T-helper 9 cell (primary cell): Measurements from ENCODE around the gene RGL2.
"Not testable (repeated sequence)": the region's sequence is repeated elsewhere in the genome, so short reads cannot be mapped to it uniquely, and the experiment has no call there.

Experiments used
- DNase-seq: peaks from one replicate; pipeline ENCODE4 v3.0.0-alpha.2; 2020
- total RNA-seq, 2 donors: gene quantifications; one replicate each; lab custom pipeline; 2026; lab: John Stamatoyannopoulos, UW

The RGL2 gene
- 57.4 to 62.9 reads per million in 2 donors for total RNA-seq

- peak; percentile 55 for DNase-seq
Observed at GRCh38 chr6:33298773-33299236, at the start of gene RGL2. Gene RGL2 (minus strand): TSS chr6:33298942. CDS start chr6:33298610, 332 bp downstream.

- DNase-seq = no peak
Observed at GRCh38 chr6:33347816-33348215, 49.1 kb upstream of the RGL2 start.

- DNase-seq = not testable (repeated sequence)
Observed at GRCh38 chr6:33346972-33347371, 48.2 kb upstream of the RGL2 start.

GRCh38 chr6:33344701-33345697 lies 46.3 kb upstream of the RGL2 start:
- DNase-seq = peak; percentile 53

GRCh38 chr6:33343953-33344611 lies 45.3 kb upstream of the RGL2 start:
- peak; percentile 50 for DNase-seq

- not testable (repeated sequence) for DNase-seq
Observed at GRCh38 chr6:33343606-33343952, 44.8 kb upstream of the RGL2 start.

GRCh38 chr6:33339193-33339592 lies 40.5 kb upstream of the RGL2 start:
- no peak for DNase-seq

- no peak for DNase-seq
Observed at GRCh38 chr6:33336495-33336894, 37.8 kb upstream of the RGL2 start.

GRCh38 chr6:33335916-33336315 lies 37.2 kb upstream of the RGL2 start:
- DNase-seq = no peak

GRCh38 chr6:33333666-33334065 lies 34.9 kb upstream of the RGL2 start:
- DNase-seq = no peak

- no peak for DNase-seq
Observed at GRCh38 chr6:33330736-33331135, 32.0 kb upstream of the RGL2 start.

GRCh38 chr6:33329058-33329457 lies 30.3 kb upstream of the RGL2 start:
- no peak for DNase-seq

- DNase-seq = no peak
Observed at GRCh38 chr6:33324125-33324524, 25.4 kb upstream of the RGL2 start.

- no peak for DNase-seq
Observed at GRCh38 chr6:33323623-33323948, 24.8 kb upstream of the RGL2 start.

- no peak for DNase-seq
Observed at GRCh38 chr6:33321227-33321626, 22.5 kb upstream of the RGL2 start.

GRCh38 chr6:33320315-33321181 lies 21.8 kb upstream of the RGL2 start:
- DNase-seq = no peak

GRCh38 chr6:33319939-33320314 lies 21.2 kb upstream of the RGL2 start:
- no peak for DNase-seq

GRCh38 chr6:33318426-33319073 lies 19.8 kb upstream of the RGL2 start:
- DNase-seq = no peak

GRCh38 chr6:33317669-33318425 lies 19.1 kb upstream of the RGL2 start, which contains the start of gene ZBTB22:
Gene ZBTB22 (minus strand): TSS chr6:33317744. CDS start chr6:33316916, 828 bp downstream.
- DNase-seq = peak; percentile 93

- DNase-seq = no peak
Observed at GRCh38 chr6:33317419-33317668, 18.6 kb upstream of the RGL2 start.

- no peak for DNase-seq
Observed at GRCh38 chr6:33316603-33317418, 18.1 kb upstream of the RGL2 start.
